SK-MEL-5 (cell line): ENCODE data around the gene GCN1. TPM values are rescaled to one million over a fixed set of nuclear protein-coding genes. Genes with fewer than 3 reads are reported as not detected.
A peak's percentile ranks its signal among the peaks of the same experiment; 100 is the strongest.

Source experiments
- DNase-seq: peaks from one replicate; pipeline ENCODE4 v3.0.0-alpha.2; 2016; ENCODE audit warnings: low read depth, low spot score
- in situ Hi-C: cut with HindIII; loops from 2 replicates; pipeline ENCODE4 v1.10.0; 2016; ENCODE audit warnings: low sequenced_read_pairs, high pct_unique_total_duplicates, low pct_unique_long_range_greater_than_20kb
- total RNA-seq: library from RNA; depleted of rRNA; stranded (reverse); fragments of >200 nt; shearing (Covaris generic); gene quantifications from 2 replicates; pipeline ENCODE4 v1.2.3, GENCODE V29; 2014

The GCN1 gene
- total RNA-seq, 1 experiment from 2014 or later, result 46.4 TPM

- in situ Hi-C loops, result no loop called here
- DNase-seq, result peak; percentile 90
Observed at GRCh38 chr12:120231316-120232011, 36.9 kb upstream of the GCN1 start.

- in situ Hi-C loops, result no loop called here
- DNase-seq, result no peak
Observed at GRCh38 chr12:120230974-120231315, 36.4 kb upstream of the GCN1 start.

DNA sequence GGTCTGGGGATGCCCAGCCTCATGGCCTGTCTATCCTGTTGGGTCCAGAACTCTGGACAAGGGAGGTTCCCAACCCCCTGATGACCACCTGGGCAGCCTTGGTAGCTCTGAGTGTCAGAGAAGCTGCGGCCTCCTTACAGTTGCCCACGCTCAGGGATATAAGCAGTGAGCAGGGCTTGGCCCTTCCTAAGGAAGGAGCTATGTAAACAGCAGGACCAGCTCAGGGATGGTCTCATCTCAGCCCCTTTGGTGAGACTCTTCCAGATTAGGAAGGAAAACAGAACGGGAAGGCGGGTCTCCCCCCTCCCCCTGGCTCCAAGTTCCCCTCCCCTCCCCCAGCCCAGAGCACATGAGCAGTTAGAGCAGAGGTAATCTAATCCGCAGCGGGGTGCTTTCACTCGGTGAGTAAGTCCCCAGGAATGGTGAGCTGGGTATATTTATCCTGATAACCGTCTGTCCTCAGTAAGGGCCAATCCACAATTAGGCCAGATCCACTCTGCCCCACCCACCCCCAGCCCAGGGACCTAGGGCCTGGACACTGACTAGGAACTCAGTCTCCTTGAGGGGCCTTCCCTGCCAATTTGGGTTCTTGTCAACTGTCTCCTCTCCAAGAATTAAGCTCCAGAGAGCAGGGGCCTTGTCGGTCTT lies 35.9 kb upstream of the GCN1 start:
- in situ Hi-C loops, result no loop called here
- DNase-seq, result peak; percentile 60

DNA sequence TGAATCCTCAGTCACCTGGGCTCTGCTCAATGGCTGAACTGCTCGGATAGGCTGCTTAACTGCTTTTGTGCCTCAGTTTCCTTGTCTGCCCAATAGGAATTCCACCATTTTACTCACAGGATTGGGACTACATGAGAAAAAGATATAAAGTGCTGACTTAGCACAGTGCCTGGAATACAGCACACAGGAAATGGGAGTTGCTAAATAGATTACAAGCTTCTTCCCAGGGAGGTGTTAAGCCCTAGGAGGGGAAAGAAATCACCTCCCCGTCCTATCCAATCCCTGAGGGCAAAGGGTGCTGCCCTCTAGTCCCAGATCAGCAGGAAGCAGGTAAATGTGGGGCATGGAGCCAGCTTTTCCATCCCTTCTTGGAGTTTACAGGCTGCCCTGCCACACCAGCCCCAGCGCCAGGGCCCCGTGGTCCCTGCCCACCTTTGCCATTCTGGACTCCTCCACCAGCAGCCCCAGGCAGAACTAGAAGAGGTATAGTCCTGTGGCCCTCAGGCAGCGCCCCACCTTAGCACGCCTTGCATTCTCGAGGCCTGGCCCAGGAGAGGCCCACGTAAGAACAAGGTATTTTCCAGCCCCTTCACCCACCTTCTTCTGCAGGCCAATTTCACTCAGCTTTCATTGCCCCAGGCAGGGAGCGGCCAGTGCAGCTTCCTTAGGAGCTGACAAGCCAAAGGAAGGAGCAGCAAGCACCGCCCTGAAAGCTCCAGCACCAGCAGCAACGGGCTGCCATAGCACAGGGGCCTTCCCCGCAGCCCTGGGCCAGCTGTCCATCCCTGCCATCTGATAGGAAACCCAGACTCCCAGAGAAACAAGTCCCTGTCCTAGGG lies 35.2 kb upstream of the GCN1 start:
- peak; percentile 32 for DNase-seq
- in situ Hi-C loops, result no loop called here

DNA sequence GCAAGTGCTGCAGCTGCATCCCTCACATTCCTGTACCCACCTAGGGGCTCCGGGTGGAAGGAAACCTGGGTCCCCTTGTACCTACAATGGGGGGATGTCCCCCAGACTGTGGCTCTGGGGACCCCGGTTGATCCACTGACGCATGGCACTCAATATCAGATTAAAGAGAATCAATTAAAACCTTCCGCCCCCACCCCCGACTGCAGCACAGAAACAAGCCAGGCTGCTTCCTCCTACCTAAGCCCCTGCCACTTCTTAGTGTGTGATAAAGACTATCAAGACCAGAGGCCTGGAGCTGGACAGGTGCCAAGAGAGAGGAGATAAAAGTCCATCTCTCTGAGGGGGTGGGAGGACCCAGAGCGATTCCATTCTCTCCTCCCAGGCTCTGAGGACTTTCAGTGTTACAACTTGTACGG lies 34.6 kb upstream of the GCN1 start:
- in situ Hi-C loops, result no loop called here
- DNase-seq, result no peak

- in situ Hi-C loops, result no loop called here
- peak; percentile 85 for DNase-seq
Observed at GRCh38 chr12:120228291-120229070, 34.0 kb upstream of the GCN1 start.

DNA sequence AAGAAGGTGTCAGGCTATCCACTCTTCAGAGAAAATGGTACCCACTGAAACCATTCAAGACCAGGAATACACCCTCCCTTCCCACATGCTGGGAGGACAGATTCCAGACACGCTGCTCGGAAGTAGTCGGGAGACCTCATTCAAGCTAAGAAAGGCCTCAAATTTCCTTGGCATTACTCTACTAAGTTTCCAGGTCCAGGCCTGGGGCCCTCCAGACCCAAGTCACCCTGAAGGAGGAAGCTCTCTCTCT lies 33.5 kb upstream of the GCN1 start:
- in situ Hi-C loops, result no loop called here
- DNase-seq, result no peak

GRCh38 chr12:120227233-120228040 lies 32.9 kb upstream of the GCN1 start:
- DNase-seq, result no peak
- in situ Hi-C loops, result no loop called here

DNA sequence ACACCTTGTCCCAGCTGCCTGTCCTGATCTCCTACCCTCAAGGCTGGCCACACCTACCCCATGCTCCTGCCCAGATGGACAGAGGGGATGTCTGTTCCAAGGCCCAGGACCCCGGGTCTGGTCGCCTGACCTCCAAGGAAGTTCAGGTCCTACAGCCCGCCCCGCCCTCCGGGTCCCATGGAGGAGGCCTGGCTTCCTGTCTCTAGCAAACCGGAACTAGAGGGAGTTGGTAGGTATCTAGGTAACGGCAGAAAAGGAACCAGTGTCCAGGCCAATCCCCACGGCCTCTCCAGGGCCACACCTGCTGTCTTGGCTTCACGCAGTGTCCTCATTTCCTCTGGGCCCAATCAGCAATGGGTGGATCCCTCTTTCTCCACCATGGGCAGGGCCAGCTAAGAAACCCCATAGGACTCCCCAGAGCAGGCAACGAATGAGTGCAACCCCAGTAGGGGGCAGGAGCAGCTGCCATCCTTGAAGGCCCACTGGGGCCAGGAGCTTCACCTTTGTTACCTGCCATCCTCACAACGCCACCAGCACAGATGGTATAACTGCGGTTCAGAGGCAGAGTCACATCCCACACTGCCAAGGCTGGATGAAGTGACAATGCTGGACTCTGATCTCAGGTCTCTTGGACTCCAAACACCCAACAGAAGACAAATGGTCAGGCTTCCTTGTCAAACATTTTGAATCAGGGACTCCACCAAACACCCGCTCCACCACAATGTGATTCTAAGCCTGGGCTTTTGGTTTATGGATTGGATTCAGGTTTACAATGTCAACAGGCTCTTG lies 31.5 kb upstream of the GCN1 start:
- no peak for DNase-seq
- in situ Hi-C loops, result no loop called here

DNA sequence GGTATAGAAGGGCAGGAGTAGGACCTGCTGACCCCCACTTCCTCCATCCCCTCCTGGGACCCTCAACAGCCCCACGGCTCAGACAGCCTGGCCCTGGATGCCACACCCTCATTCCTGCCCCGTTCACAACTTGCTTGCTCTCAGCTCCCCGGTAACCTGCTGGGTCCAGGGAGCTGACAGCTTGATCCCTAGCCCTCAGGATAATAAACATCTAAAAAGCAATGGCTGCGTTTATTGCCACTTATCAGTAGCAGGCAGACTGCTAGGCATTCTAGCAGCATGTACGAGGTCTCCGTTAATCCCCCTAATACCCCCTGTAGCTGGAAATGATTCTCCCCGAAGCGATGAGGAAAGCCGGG lies 30.7 kb upstream of the GCN1 start:
- in situ Hi-C loops, result no loop called here
- no peak for DNase-seq

- in situ Hi-C loops, result no loop called here
- DNase-seq, result no peak
Observed at GRCh38 chr12:120224304-120225199, 30.0 kb upstream of the GCN1 start.

GRCh38 chr12:120223458-120224303 lies 29.2 kb upstream of the GCN1 start:
- in situ Hi-C loops, result no loop called here
- DNase-seq, result no peak

DNA sequence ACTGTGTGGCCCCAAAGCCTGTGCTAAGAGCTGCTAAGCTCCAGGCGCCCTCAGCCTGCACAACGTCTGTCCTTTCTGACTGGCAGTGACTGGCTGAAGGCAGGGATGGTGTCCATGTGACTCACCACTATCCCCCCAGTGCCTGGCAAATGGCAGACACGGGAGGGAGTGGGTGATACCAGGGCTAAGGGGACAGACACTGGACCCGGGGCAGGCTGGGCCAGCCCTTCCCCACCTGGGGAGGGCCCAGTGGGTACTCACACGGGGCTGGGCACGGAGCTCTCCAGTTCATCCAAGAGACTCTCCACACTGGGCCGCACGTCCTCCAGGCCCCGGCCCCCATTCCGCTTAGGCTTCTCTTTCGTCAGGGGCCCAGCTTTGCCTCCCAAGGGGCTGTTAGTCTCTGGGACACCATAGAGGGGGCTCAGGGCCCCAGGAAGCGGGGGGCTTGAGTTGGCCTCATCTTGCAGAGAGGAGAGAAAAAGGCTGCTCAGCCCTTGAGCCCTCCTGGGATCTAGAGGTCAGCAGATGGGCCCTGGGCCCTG lies 27.8 kb upstream of the GCN1 start:
- DNase-seq, result no peak
- in situ Hi-C loops, result no loop called here

GRCh38 chr12:120221576-120221900 lies 27.0 kb upstream of the GCN1 start:
- DNase-seq, result no peak
- in situ Hi-C loops, result no loop called here
